ENCODE results near the gene U2AF2.

DNA sequence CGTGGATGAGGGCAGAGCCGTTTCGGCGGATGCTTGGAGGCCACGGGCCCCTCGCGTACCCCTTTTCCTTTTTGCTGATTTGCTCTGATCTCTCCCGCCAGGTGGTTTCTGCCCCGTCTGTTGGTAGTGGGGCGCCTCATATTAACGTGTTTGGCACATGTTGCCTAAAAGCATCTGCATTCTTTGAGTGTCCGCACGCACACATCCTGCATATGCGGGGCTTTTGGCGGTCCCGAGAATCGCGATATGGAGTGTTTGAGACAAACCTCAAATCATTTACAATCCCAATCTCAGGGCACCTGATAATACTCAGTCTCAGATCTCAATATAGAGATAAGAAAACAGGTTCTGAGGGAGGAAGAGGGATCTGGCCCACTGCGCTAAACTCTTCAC is 809 bp downstream of the U2AF2 start:
- TF ChIP-seq RXRA (IDR thresholded peaks at IDR 0.05; ENCODE audit: borderline replicate concordance, low read depth) (no peak), EP300 (IDR thresholded peaks at IDR 0.05; ENCODE audit: borderline replicate concordance in 1 of 2, low read depth in 1 of 2, low read length in 1 of 2) (no peak), POLR2AphosphoS5 (IDR thresholded peaks at IDR 0.05; ENCODE audit: low read depth, low read length) (no peak), RAD21 (IDR thresholded peaks at IDR 0.05; ENCODE audit: low read length) (no peak), REST (IDR thresholded peaks at IDR 0.05; ENCODE audit: low read depth, low read length) (no peak), CTCF (IDR thresholded peaks at IDR 0.05) (no peak), GABPA (IDR thresholded peaks at IDR 0.05; ENCODE audit: low read depth) (no peak), NRF1 (IDR thresholded peaks at IDR 0.05; ENCODE audit: low read depth, low read length) (no peak), EZH2phosphoT487 (IDR thresholded peaks at IDR 0.05; ENCODE audit: borderline replicate concordance, low read depth) (no peak), TCF12 (IDR thresholded peaks at IDR 0.05) (no peak)
- TF ChIP-seq, protein P1, sequence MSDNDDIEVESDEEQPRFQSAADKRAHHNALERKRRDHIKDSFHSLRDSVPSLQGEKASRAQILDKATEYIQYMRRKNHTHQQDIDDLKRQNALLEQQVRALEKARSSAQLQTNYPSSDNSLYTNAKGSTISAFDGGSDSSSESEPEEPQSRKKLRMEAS (IDR thresholded peaks at IDR 0.05; ENCODE audit: low read depth) = no peak
